ENCODE results near the gene SRD5A2.
"Not testable (repeated sequence)": the region's sequence is repeated elsewhere in the genome, so short reads cannot be mapped to it uniquely, and the experiment has no call there.

The SRD5A2 gene

DNA sequence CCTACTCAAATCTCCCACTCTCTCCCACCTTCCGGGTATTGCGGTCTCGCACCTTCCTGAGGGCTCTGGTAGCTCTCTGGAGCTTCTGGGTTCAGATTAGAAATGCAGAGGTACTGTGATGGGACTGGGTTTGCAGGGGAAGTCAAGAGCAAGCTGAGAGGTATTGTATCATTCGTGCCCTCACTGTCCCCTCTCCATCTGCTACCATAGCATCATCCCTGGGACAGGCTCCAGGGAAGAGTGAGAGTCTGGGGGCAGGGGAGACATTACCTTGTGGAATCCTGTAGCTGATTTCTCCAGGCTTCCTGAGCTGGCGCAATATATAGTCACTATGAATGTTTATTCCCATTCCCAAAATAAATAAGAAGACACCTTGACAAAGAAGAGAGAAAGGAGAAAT lies 49.6 kb downstream of the SRD5A2 start:
- no peak for DNase-seq

DNA sequence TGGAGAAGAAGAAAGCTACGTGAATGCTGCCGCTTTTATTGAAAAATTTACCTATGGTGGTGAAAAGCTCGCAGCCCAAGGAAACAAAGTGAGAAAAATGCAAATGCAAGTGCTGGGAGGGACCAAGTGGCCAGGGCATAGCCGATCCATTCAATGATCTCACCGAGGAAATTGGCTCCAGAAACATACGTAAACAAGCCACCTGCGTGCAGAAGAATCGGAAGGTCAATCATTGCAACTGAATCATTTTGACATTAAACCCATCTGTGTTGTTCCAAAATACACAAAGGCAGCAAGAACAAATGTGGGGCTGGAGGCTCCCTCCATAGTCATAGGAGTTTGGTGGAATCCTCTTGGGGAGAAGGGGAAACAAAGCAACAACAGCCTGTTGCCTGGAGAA lies 51.5 kb downstream of the SRD5A2 start:
- no peak for DNase-seq

DNA sequence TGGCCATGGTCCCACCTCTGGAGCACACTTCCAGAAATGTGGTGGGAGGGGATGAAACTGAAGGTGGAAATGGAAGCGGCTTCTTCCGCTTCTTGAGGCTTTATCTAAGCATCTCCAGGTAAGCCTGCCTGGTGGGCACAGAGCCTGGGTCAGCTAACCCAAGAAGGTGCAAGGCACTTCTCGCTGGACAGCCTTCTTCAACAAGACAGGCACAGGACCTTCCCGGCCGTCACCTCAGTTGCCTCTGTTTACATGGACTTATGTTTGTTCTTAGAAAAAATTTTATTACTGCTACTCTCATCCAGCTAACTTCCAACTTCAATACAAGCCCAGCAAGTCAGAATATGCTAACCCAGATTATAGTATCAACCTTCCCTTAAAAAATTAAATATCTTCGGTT lies 51.9 kb downstream of the SRD5A2 start:
- DNase-seq: no peak

DNA sequence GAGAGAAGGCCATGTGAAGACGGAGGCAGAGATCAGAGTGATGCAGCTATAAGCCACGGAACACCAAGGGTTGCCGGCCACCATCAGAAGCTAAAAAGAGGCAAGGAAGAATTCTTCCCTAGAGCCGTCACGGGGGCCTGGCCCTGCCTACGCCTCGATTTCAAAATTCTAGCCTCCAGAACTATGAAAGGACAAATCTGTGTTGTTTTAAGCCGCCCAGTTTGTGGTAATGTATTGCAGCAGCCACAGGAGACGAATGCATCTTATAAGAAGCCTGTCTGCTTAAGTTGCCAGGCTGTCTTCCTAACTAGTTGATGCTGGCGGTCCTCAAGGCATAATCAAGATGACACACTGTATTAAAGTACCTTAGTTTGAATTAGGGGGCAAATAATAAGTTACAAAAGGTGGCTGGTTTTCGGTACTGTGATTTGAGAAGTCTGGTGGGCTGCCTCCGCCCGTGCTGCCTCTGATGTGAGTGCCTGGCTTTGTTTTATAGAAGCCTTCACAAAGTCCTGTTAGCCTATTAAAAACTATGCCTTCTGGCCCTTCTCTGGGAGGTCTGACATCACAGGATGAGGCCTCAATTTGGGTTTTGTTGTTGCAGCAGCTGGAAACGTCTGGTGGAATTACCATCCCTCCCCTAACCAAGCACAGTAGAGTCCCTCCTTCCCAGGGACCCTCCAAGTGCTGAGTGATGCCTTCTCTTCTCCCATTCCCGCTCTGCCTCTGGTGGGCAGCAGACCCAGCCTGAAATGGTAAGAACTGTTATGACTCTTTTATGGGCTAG lies 53.6 kb downstream of the SRD5A2 start:
- no peak for DNase-seq

DNA sequence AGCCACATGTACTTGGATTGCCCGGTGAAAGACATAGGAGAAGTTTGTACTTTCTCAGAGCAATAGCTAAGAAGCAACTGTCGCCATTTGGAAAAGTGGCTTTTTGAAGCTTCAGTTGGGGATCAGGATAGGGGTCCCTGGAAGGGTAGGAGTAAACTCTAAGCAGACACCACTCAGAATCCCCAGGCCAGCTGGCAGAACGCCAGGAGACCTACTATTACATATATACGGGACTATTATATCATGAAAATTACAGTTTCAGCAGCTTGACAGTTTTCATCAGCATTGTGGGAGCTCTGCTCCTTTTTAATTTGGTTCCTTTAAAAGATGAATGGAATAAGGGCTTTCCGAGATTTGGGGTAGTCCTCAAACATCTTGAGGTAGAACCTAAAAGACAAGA lies 54.9 kb downstream of the SRD5A2 start:
- DNase-seq: no peak

DNA sequence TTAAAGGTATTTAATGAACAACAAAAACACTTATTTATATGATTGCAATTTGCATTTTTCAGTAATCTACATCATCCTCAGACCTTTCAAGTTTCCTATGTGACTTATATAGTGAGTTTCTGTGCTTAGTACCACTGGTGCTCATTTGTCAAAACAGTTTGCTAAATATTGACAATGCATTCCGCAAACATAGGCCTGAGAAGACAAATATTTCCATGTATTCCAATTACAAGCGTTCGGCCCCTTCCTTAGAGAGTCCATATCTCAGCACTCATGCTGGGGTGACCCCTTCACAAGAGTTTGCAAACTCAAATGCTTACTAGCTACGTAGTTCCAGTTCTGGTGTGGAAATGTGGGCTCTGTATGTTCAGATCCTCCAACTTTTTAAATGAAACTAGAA lies 56.1 kb downstream of the SRD5A2 start:
- DNase-seq: no peak

DNA sequence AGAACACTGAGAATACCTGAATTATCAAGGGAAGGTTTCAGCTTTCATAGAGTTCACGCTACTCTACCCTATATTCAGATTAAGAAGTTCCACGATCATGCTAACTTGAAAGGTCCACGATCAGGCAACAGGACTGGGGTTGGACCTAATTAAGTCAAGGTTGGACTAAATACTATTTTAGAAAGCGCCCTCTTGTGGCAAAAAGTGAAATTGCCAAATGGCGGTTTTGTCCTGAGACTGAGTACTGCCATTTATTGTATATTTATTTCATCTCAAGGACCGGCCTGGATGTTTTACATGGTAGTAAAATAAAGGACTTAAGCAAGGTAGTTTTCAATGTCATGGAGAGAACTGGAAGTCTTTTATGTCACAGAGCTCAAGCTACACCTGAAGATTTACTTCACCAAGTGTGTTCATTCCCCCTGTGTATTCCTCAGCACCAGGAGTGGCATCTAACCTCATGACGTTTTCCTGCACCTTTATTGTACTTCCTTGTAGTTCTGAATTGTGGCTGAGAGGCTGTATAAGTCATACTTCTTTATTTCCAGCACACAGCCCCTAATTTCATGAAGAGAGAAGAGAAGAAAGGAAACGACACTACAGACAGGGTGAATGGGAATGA lies 56.8 kb downstream of the SRD5A2 start:
- no peak for DNase-seq

DNA sequence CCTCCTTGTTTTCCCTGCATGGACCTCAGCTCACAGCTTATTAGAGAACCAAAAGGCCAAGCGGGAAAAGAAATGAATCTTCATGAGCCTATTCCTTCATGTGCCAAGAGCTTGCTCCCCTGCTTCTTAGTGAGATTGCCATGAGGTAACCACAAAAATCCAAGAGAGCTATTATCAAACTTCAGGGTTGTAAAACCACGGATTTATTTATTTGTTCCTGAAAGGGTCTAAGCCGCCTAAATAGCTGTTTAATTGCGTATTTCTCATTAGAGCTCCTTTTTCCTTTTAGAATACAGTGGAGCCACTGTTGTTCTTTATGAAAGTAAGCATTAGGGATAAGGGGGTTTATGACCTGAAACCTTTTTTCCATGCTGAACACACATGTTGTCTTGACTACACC lies 58.0 kb downstream of the SRD5A2 start:
- no peak for DNase-seq

DNA sequence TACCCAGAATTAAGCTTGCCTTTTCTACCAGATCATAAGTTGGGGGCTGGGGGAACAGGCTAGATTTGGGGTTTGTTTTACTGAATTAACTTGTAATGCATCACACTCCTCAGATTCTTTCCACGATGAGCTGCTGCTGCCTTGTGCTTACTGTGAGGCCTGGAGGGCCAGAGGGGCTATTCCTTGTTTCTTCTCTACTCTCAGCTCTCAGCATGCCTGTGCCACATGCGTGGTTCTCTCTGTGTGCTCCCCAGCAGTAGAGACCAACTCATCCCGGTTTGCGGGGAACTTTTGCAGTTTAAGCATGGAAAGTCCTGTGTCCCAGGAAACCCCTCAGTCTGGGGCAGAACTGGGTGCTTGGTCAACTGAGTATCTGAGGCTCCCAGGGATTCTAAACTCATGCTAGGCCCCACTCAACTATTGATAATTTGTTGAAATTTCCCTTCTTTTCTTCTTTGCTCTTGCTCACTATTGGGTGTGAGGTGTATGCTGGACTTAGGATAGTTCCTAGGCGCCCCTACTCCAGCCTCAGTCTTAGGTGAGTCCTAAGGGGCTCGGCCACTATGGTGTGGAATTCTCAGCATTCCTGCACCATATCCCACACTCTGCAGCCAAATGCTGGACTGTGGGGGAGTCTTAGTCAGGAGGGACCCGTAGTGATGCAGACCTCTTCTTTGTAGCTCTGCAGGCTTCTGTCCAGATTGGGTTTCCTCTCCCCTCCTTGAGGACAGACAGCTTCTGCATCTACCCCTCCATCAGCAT lies 63.1 kb downstream of the SRD5A2 start:
- no peak for DNase-seq

DNA sequence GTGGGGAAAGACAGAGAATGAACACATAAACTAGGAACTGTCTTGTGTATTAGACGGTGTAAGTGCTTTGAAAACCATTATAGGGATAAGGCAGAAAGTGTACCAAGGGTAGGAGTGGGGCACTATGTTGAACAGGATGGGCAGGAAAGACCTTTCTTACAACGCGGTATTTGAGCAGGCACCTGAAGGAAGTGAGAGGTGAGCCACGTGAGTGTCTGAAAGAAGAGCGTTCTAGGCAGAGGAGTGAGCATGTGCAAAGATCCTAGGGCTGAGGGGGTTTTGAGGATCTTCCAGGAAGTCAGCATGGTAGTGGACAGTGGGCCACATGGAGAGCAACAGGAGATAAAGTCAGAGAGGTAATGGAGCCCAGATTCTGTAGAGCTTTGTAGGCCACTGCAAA lies 65.2 kb downstream of the SRD5A2 start:
- no peak for DNase-seq

DNA sequence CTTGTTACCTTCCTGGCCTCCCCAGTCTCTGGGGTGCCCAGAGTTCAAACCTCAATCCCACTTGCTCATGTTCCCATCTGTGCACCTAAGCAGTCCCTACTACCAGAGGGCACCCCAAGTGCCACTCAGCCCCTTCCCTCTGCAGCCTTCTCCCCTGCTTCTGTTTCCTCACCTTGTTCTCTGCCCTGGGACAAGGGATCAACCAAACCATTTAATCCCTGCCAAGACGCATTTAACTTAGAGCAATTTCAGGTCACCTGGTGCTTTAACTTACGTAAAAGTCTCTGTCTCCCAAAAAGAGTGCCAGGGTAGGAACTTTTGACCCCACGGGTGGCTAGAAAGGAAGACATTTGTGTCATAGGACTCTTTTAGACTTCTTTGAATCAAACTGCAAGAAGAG lies 67.2 kb downstream of the SRD5A2 start:
- DNase-seq: no peak

DNA sequence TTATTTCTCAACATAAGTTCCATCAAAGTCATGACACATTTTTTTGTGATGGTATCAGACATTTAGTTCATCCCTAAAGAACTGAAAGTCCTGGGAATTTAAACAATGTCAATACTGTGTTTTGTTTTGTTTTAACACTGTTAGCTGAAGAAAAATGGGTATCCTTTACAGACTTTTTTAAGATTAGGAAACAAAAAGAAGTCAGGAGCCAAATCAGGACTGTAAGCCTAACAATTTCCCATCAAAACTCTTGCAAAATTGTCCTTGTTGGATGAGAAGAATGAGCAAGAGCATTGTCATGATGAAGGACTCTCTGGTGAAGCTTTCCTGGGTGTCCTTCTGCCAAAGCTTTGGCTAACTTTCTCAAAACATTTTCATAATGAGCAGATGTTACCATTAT lies 69.4 kb downstream of the SRD5A2 start:
- no peak for DNase-seq

DNA sequence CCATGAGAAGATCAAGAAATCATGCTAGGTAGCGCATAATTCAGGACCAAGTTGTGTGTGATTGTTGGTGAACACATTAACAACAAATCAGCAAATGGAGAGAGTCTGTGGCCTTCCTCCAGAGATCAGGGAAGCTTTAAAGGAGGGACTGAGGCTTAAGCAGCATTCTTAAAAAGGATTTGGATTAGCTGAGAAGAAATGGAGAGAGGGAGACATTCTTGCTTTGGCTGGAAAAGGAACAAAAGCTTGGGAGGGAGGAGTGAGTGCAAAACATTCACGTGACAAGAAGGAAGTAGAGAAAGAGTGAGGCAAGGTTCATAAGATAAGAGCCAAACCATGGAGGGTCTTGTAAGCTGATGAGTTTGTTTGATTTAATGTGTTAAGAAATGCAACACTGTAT lies 75.6 kb downstream of the SRD5A2 start:
- no peak for DNase-seq

DNA sequence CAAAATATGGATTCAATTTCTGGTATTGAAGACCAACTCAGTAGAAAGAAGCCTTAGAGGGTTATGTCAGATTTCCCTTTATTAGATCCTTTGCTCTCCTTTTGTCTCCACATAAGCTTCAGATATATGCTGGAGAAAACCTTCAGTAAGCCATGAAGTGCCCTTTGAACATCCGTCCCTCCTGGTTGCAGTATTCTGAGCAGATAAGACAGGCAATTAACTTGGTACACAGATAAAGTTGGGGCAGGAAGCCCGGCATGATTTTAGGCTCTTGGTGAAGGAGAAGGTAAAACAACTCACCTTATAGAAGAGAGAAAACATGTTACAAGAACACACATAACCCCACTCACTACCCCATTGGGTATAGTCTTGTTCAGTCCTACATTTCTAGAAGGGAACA lies 76.4 kb downstream of the SRD5A2 start:
- no peak for DNase-seq

DNA sequence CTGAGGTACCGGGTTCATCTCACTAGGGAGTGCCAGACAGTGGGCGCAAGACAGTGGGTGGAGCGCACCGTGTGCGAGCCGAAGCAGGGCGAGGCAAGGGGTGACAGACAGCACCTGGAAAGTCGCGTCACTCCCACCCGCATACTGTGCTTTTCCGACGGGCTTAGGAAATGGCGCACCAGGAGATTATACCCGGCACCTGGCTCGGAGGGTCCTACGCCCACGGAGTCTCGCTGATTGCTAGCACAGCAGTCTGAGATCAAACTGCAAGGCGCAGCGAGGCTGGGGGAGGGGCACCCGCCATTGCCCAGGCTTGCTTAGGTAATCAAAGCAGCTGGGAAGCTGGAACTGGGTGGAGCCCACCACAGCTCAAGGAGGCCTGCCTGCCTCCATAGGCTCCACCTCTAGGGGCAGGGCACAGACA lies 84.3 kb downstream of the SRD5A2 start:
- DNase-seq: not testable (repeated sequence)

DNA sequence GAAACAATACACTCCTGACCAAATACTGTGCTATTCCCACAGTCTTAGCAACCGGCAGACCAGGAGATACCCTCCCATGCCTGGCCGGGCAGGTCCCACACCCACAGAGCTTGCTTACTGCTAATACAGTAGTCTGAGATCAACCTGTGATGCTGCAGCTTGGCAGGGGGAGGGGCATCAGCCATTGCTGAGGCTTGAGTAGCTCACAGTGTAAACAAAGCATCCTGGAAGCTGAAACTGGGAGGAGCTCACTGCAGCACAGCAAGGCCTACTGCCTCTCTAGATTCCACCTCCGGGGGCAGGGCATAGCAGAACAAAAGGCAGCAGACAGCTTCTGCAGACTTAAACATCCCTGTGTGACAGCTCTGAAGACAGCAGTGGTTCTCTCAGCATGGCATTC lies 91.4 kb downstream of the SRD5A2 start:
- DNase-seq: not testable (repeated sequence)

DNA sequence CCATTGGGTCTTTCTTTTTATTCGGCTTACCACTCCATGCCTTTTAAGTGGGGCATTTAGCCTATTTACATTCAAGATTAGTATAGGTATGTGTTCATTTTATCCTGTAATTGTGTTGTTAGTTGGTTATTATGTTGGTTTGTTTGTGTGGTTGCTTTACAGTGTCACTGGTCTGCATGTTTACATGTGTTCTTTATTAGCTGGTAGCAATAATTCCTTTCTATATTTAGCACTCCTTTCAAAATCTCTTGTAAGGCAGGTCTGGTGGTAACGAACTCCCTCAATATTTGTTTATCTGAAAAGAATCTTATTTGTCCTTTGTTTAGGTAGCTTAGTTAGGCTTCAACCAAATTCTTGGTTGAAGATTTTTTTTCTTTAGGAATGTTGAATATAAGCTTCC lies 97.5 kb downstream of the SRD5A2 start:
- no peak for DNase-seq

DNA sequence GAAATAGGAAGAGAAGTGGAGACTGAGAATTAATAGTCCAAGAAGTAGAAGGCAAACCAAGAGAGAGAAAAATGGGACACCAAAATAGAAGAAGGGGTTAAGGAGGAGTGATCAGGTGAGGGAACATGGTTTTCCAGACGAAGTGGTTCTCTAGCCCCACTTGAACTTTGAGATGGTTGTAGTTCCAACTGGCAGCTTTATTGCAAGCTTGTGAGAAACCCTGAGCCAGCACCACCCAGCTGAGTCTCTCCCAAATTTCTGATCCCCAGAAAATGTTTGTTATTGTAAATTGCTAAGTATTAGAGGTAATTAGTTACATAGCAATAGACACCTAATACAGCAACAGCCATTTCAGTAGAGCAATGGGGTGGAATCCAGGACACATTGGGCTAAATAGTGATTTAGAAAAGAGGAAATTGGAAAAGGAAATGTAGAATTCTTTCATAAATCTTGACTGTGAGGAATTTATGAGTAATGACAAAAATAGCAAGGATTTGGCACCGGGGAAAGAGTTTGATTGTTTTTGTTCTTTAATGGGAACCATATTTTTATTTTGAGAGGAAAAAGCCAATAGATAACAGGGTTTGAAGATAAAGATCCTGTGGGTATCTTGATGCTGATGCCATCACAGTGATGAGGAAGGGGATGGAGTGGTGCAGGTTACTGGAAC lies 104.1 kb downstream of the SRD5A2 start:
- DNase-seq: no peak

DNA sequence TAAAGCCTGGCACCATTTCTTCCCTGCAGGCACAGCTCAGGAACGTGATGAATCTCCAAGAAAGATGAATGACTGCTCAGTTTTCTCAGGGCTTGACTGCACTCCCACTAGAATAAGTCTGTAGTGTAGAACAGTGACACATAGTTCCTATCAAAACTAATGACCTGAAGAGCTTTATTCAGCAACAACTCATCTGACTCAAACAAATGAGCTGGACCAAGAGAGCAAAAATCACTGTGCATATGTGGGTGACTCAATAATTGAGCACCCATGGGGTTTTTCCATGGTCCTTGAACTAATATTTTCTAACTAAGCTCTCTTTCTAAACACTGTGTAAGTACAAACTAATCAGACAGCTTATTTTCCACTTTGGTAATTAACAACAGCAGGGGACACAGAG lies 105.0 kb downstream of the SRD5A2 start:
- DNase-seq: no peak

DNA sequence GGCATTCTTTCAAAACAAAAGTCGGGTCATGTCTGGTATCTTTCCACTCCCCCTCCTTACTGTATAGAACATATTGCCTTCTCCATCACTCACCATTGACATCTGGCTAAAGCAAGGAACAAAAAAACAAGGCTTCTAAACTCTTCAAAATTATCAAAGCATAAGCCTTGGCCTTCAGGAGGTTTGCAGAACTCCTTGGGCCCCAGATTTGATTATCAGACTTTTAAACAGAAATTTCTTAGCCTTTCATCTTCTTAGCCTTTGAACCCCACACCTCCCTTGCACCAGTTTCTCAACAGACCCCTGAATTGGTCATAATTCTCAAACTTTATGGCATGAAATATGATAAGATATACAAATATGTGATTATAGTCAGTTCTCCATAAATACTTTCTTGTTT lies 106.4 kb downstream of the SRD5A2 start:
- no peak for DNase-seq
